Heart left ventricle (tissue), 16 donors: ENCODE results near the gene ARHGEF40. TPM values are rescaled to one million over a fixed set of nuclear protein-coding genes. Genes with fewer than 3 reads are reported as not detected.

Source experiments
- ATAC-seq, 4 donors: fragments of 200-7000 bp; cut with Tn5 transposase; one replicate each; pipeline ENCODE4 v1.9.1; 2020 to 2022; ENCODE audit warnings: moderate library complexity in 4 of 4, mild to moderate bottlenecking in 3 of 4, moderate number of reproducible peaks in 1 of 4
- DNase-seq, 5 donors: peaks; one replicate each; pipeline ENCODE4 v3.0.0-alpha.2; 2020
- H3K27ac ChIP-seq, 12 donors: fragments of 200-600 bp; sonication (generic) in 4 of 12; one replicate each; pipeline versions ENCODE4 v1.5.0 to v1.8.0; 2016 to 2022; ENCODE audit warnings: mild to moderate bottlenecking in 2 of 12
- H3K27me3 ChIP-seq, 9 donors: fragments of 200-600 bp; sonication (generic) in 2 of 9; one replicate each; pipeline versions ENCODE4 v1.5.1 to v1.8.0; 2016 to 2022; ENCODE audit warnings: mild to moderate bottlenecking in 3 of 9
- H3K36me3 ChIP-seq, 9 donors: fragments of 200-600 bp; sonication (generic) in 2 of 9; one replicate each; pipeline versions ENCODE4 v1.5.0 to v1.8.0; 2018 to 2022; ENCODE audit warnings: mild to moderate bottlenecking in 2 of 9
- H3K4me1 ChIP-seq, 12 donors: fragments of 200-600 bp; sonication (generic) in 4 of 12; one replicate each; pipeline versions ENCODE4 v1.5.0 to v1.8.0; 2016 to 2022; ENCODE audit warnings: mild to moderate bottlenecking in 3 of 12
- H3K4me3 ChIP-seq, 12 donors: fragments of 200-600 bp; sonication (generic) in 4 of 12; one replicate each; pipeline versions ENCODE4 v1.5.0 to v1.8.0; 2017 to 2022; ENCODE audit warnings: mild to moderate bottlenecking in 9 of 12, moderate library complexity in 4 of 12
- H3K9me3 ChIP-seq, 12 donors: fragments of 200-600 bp; sonication (generic) in 4 of 12; one replicate each; pipeline versions ENCODE4 v1.5.0 to v1.8.0; 2016 to 2022; ENCODE audit warnings: mild to moderate bottlenecking in 1 of 12
- POLR2A ChIP-seq, 2 donors: fragments of 450-650 bp; IDR thresholded peaks; one replicate each; pipeline ENCODE4 v1.6.1; 2017; ENCODE audit warnings: antibody characterized with exemption in 2 of 2, mild to moderate bottlenecking in 2 of 2, moderate library complexity in 2 of 2
- WGBS, 4 donors: extraction: QIAGEN DNeasy Blood & Tissue Kit in 2 of 4; methylation state at CpG; one replicate each; pipeline versions ENCODE4 v1.1.5 to v1.1.7; 2013 to 2018; 5-methylcytosine and 5-hydroxymethylcytosine counted together
- intact Hi-C, 10 donors: fragments of 100-400 bp; cut with DNase I; formaldehyde crosslinking; loops; one replicate each; pipeline versions ENCODE4 v1.11.1 to v1.14.2; 2022
- polyA plus RNA-seq, 2 donors: library from polyadenylated mRNA; stranded (reverse); fragments of 200-250 nt; gene quantifications; one replicate each; pipeline ENCODE4 v1.2.3, GENCODE V29; 2013
- total RNA-seq, 9 donors: library from RNA; depleted of rRNA in 2 of 9; stranded (reverse); fragments of >200 nt in 2 of 9; fragmentation: NEBNext Ultra II Directional in 3 of 9; extraction: Animal tissue kit (Norgen Biotek cat#: 25700) in 3 of 9; gene quantifications; one replicate each; pipeline versions ENCODE4 v1.1.0 to v1.2.4, GENCODE V29; 2016 to 2023
- TF ChIP-seq, protein P1 (sequence below), 12 donors: fragments of 200-600 bp; sonication (generic) in 4 of 12; IDR thresholded peaks; one replicate each; pipeline versions ENCODE4 v1.5.0 to v1.8.0; 2018 to 2022; ENCODE audit warnings: antibody characterized with exemption in 12 of 12, mild to moderate bottlenecking in 5 of 12
- donor health status: ischemic (EF 13 %, LVEDD 7.1; RV severe dilation, severe dysfunction).
- donor health status: healthy with polysubstance abuse.
- donor health status: DM: no; HTN: yes; CAD: no.
- donor health status: DM: no; HTN: no; CAD: no.
- donor health status: ischemic (EF 25% LVEDD 6.9; RV normal size, moderate dysfunction).
- donor health status: ischemic (EF 25% LVEDD 5.7; RV mildly dilated, moderate dysfunction).
- donor health status: healthy.
- donor health status: DM: yes; HTN: yes; CAD: no.
- donor health status: ischemic (EF 35%, LVEDD 5.7; RV mildly dilated, moderate dysfunction).
- donor health status: nonischemic (EF 11% LVEDD 7.7; RV severe dilation, severe dysfunction).
- donor health status: DM: yes; HTN: yes; CAD: no.
- donor health status: PGD.
- donor health status: ischemic (EF 29% LVEDD 5.4; RV normal size, mild dysfunction).
- donor health status: nonischemic (EF 23%, LVEDD 6.1; RV moderate dilation, normal function).

Gene ARHGEF40
- total and polyA plus RNA-seq, 11 donors = 15.5 to 31.5 (median 18.7) TPM

DNA sequence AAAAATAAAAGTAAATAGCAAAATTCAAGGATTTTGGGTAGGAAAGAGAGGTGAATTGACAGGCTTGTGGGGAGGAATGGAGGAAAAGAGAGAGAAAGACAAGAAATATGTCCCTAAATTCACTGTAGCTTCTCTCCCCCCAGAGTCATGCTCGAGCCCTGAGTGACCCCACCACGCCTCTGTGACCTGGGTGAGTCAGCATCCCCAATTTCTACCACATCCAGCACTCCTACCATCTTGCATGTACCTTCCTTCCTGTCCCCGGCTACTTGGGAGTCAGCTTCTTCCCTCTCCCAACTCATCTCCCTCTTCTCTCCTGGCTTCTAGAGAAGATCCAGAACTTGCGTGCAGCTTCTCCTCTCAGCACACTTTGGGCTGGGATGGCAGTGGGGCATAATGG, 18.6 kb downstream of the ARHGEF40 start:
- Histone ChIP-seq H3K4me1 (peaks cover 0 to 36% (median 8%) of the 10 kb centered on the region in 12 donors), H3K4me3 (no peak overlapping the region), H3K9me3 (no peaks in the 10 kb centered on the region), H3K36me3 (peaks cover 0 to 93% (median 87%) of the 10 kb centered on the region in 9 donors), H3K27ac (no peak overlapping the region), H3K27me3 (no peaks in the 10 kb centered on the region)
- DNase-seq (no peak), ATAC-seq (no peak)
- no peak for TF ChIP-seq POLR2A (IDR thresholded peaks at IDR 0.05)
- TF ChIP-seq, protein P1, sequence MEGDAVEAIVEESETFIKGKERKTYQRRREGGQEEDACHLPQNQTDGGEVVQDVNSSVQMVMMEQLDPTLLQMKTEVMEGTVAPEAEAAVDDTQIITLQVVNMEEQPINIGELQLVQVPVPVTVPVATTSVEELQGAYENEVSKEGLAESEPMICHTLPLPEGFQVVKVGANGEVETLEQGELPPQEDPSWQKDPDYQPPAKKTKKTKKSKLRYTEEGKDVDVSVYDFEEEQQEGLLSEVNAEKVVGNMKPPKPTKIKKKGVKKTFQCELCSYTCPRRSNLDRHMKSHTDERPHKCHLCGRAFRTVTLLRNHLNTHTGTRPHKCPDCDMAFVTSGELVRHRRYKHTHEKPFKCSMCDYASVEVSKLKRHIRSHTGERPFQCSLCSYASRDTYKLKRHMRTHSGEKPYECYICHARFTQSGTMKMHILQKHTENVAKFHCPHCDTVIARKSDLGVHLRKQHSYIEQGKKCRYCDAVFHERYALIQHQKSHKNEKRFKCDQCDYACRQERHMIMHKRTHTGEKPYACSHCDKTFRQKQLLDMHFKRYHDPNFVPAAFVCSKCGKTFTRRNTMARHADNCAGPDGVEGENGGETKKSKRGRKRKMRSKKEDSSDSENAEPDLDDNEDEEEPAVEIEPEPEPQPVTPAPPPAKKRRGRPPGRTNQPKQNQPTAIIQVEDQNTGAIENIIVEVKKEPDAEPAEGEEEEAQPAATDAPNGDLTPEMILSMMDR (IDR thresholded peaks at IDR 0.05) = no peak
- WGBS, 4 donors = 84 to 92% (median 87%) methylated on average over 4 of the region's 4 CpGs
- intact Hi-C loops = no loop called here

GRCh38 chr14:21089271-21089670, 19.2 kb downstream of the ARHGEF40 start:
- no peak for DNase-seq
- ATAC-seq = no peak
- Histone ChIP-seq H3K9me3 (no peaks in the 10 kb centered on the region), H3K27ac (no peak overlapping the region), H3K4me1 (peaks cover 0 to 36% (median 9%) of the 10 kb centered on the region in 12 donors), H3K4me3 (no peak overlapping the region), H3K27me3 (no peaks in the 10 kb centered on the region), H3K36me3 (peaks cover 0 to 87% (median 81%) of the 10 kb centered on the region in 9 donors)
- intact Hi-C loops = no loop called here
- TF ChIP-seq POLR2A (IDR thresholded peaks at IDR 0.05) = no peak
- TF ChIP-seq, protein P1 (IDR thresholded peaks at IDR 0.05) = no peak
- WGBS, 4 donors = 56 to 81% (median 76%) methylated on average over 1 of the region's 1 CpG

DNA sequence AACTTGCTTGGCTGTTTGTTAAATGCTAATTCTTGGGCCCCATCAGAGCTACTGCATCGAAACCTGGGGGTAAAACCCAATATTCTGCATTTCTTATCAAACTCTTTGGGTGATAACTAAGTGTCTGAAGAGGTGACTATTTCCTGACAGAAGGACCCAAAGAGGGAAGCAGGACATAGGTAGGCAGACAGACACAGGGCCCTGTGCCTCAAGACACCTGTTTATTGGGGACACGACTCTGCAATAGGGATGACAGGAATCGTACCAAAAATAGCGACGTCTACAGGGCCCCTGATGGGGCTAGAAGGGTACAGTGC, 19.7 kb downstream of the ARHGEF40 start:
- WGBS, 4 donors = 67 to 87% (median 72%) methylated on average over 5 of the region's 5 CpGs
- H3K4me1 ChIP-seq = peaks cover 0 to 32% (median 9%) of the 10 kb centered on the region in 12 donors
- no peak overlapping the region for H3K27ac ChIP-seq

GRCh38 chr14:21090194-21090939, 20.3 kb downstream of the ARHGEF40 start:
- no peak for ATAC-seq
- no peak overlapping the region for H3K4me3 ChIP-seq
- H3K36me3 ChIP-seq = peaks cover 0 to 76% (median 73%) of the 10 kb centered on the region in 9 donors
- no peaks in the 10 kb centered on the region for H3K9me3 ChIP-seq
- peaks cover 0 to 28% (median 7%) of the 10 kb centered on the region in 12 donors for H3K4me1 ChIP-seq
- peak in 1 of 5 donors; percentile 74 for DNase-seq
- no peaks in the 10 kb centered on the region for H3K27me3 ChIP-seq
- intact Hi-C loops = loop anchor here in 8 of 10 donors (1.0 to 10.0 kb wide), 7 partner anchors 18 to 476 kb away; no protein-coding TSS in a partner anchor
- no peak overlapping the region for H3K27ac ChIP-seq
- 84 to 92% (median 90%) methylated on average over 29 to 45 of the region's 45 CpGs for WGBS, 4 donors
- no peak for TF ChIP-seq POLR2A (IDR thresholded peaks at IDR 0.05)
- TF ChIP-seq, protein P1 (IDR thresholded peaks at IDR 0.05) = peak; percentile 20 to 54 (median 42)

More for the DNA sequence above, 19.7 kb downstream of the ARHGEF40 start:
- Histone ChIP-seq H3K36me3 (peaks cover 0 to 82% (median 76%) of the 10 kb centered on the region in 9 donors), H3K4me3 (no peak overlapping the region), H3K9me3 (no peaks in the 10 kb centered on the region), H3K27me3 (no peaks in the 10 kb centered on the region)
- intact Hi-C loops = loop anchor here in 8 of 10 donors (1.0 to 10.0 kb wide), 7 partner anchors 17 to 475 kb away; no protein-coding TSS in a partner anchor
- no peak for DNase-seq
- TF ChIP-seq, protein P1 (IDR thresholded peaks at IDR 0.05) = no peak
- TF ChIP-seq POLR2A (IDR thresholded peaks at IDR 0.05) = no peak
- no peak for ATAC-seq
